GM12878 (cell line): ENCODE measurements around the gene LFNG.

Experiments used
- CTCF ChIP-seq, 3 experiments: IDR thresholded peaks in 2 of 3; conservative IDR thresholded peaks in 1 of 3; 2 replicates each; pipeline ENCODE4 v1.5.1; 2011; ENCODE audit warnings: low read depth in 3 of 3, low read length in 3 of 3, mild to moderate bottlenecking in 3 of 3, control low read depth in 2 of 3, moderate library complexity in 2 of 3, inconsistent platforms in 1 of 3, mixed read lengths in 1 of 3; ENCODE audit not compliant: control insufficient read depth in 2 of 3, insufficient read depth in 1 of 3; ENCODE audit errors: extremely low read depth in 1 of 3
- ESRRA ChIP-seq: IDR thresholded peaks from 2 replicates; pipeline ENCODE4 v1.6.1; 2012; ENCODE audit warnings: mild to moderate bottlenecking, low read length, improper control_type of control experiment
- HDAC2 ChIP-seq: fragments of 200-600 bp; sonication (generic); IDR thresholded peaks from 2 replicates; pipeline ENCODE4 v1.6.1; 2017
- MXI1 ChIP-seq: fragments of 150-350 bp; IDR thresholded peaks from 2 replicates; pipeline ENCODE4 v1.6.1; 2011; ENCODE audit warnings: low read depth, mild to moderate bottlenecking, inconsistent platforms, low read length, improper control_type of control experiment
- SRF ChIP-seq, 2 experiments: IDR thresholded peaks; 2 replicates each; pipeline ENCODE4 v1.6.1; 2011; ENCODE audit warnings: low read depth in 2 of 2, low read length in 2 of 2, mild to moderate bottlenecking in 1 of 2, moderate library complexity in 1 of 2
- TAF1 ChIP-seq: IDR thresholded peaks from 2 replicates; pipeline ENCODE4 v1.6.1; 2011; ENCODE audit warnings: mild to moderate bottlenecking, low read depth, low read length, borderline replicate concordance
- YBX1 ChIP-seq: fragments of 450-650 bp; IDR thresholded peaks from 2 replicates; pipeline ENCODE4 v1.6.1; 2016; ENCODE audit warnings: antibody characterized with exemption
- TF ChIP-seq, protein P1 (sequence below): IDR thresholded peaks from 2 replicates; pipeline ENCODE4 v1.6.1; 2012; ENCODE audit warnings: mild to moderate bottlenecking, low read depth, low read length

GRCh38 chr7:2521341-2521745, 1.8 kb downstream of the LFNG start:
- TF ChIP-seq SRF (IDR thresholded peaks at IDR 0.05; ENCODE audit: low read depth in 2 of 2, low read length in 2 of 2) = no peak
- TF ChIP-seq, protein P1, sequence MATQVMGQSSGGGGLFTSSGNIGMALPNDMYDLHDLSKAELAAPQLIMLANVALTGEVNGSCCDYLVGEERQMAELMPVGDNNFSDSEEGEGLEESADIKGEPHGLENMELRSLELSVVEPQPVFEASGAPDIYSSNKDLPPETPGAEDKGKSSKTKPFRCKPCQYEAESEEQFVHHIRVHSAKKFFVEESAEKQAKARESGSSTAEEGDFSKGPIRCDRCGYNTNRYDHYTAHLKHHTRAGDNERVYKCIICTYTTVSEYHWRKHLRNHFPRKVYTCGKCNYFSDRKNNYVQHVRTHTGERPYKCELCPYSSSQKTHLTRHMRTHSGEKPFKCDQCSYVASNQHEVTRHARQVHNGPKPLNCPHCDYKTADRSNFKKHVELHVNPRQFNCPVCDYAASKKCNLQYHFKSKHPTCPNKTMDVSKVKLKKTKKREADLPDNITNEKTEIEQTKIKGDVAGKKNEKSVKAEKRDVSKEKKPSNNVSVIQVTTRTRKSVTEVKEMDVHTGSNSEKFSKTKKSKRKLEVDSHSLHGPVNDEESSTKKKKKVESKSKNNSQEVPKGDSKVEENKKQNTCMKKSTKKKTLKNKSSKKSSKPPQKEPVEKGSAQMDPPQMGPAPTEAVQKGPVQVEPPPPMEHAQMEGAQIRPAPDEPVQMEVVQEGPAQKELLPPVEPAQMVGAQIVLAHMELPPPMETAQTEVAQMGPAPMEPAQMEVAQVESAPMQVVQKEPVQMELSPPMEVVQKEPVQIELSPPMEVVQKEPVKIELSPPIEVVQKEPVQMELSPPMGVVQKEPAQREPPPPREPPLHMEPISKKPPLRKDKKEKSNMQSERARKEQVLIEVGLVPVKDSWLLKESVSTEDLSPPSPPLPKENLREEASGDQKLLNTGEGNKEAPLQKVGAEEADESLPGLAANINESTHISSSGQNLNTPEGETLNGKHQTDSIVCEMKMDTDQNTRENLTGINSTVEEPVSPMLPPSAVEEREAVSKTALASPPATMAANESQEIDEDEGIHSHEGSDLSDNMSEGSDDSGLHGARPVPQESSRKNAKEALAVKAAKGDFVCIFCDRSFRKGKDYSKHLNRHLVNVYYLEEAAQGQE = no peak
- no peak for TF ChIP-seq TAF1
- no peak for TF ChIP-seq ESRRA
- TF ChIP-seq HDAC2 = no peak
- no peak for TF ChIP-seq CTCF (IDR thresholded peaks at IDR 0.05 in 2 of 3, conservative IDR thresholded peaks at IDR 0.05 in 1 of 3; ENCODE audit: control insufficient read depth in 2 of 3, extremely low read depth in 1 of 3, insufficient read depth in 1 of 3, low read depth in 3 of 3, low read length in 3 of 3)
- TF ChIP-seq MXI1 = no peak
- no peak for TF ChIP-seq YBX1
